GM04503 (cell line): ENCODE measurements around the gene TMEM63A.
A peak's percentile ranks its signal among the peaks of the same experiment; 100 is the strongest.

Experiments
- DNase-seq: peaks from one replicate; pipeline ENCODE4 v3.0.0-alpha.2; 2012; ENCODE audit warnings: low read depth

Gene TMEM63A

DNA sequence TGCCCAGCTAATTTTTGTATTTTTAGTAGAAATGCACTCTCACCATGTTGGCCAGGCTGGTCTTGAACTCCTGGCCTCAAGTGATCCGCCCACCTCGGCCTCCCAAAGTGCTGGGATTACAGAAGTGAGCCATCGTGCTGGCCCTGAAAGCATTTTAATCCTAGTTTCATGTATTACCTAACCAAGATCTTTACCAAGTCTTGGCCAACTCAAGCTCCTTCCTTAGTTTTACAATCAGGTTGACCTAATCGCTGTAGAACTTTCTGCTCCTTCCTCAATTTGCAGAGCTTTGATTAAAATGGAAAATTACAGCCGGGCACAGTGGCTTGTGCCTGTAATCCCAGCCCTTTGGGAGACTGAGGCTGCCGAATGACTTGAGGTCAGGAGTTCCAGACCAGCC lies 3.2 kb upstream of the TMEM63A start:
- DNase-seq = no peak

DNA sequence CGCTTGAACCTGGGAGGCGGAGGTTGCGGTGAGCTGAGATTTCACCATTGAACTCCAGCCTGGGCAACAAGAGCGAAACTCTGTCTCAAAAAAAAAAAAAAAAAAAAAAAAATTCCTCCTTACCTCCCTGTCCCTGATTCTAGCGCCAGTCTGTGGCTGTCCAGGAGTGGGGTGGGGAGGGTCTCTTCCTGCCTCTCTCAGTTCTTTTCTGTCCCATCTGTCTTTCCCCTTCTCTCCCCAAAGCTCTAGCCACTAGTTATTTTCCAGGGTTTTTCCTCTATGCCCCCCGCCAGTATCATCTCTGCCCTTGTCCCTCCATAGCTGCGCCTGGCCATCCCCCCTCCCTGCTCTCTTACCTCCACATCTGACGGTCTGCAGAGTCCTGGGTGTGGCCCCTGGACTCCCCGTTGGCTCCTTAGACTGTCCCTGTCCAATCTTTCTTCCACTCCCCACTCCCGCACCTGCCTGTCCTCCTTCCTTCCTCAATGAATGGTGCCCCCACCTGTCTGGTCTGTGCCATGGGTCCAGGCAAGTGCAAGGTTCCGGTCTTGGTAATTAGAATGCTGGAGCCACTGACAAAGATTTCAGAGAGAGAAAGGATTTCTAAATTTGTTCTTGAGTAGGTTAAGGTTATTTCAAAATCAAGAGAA lies 1.6 kb upstream of the TMEM63A start:
- DNase-seq = no peak

DNA sequence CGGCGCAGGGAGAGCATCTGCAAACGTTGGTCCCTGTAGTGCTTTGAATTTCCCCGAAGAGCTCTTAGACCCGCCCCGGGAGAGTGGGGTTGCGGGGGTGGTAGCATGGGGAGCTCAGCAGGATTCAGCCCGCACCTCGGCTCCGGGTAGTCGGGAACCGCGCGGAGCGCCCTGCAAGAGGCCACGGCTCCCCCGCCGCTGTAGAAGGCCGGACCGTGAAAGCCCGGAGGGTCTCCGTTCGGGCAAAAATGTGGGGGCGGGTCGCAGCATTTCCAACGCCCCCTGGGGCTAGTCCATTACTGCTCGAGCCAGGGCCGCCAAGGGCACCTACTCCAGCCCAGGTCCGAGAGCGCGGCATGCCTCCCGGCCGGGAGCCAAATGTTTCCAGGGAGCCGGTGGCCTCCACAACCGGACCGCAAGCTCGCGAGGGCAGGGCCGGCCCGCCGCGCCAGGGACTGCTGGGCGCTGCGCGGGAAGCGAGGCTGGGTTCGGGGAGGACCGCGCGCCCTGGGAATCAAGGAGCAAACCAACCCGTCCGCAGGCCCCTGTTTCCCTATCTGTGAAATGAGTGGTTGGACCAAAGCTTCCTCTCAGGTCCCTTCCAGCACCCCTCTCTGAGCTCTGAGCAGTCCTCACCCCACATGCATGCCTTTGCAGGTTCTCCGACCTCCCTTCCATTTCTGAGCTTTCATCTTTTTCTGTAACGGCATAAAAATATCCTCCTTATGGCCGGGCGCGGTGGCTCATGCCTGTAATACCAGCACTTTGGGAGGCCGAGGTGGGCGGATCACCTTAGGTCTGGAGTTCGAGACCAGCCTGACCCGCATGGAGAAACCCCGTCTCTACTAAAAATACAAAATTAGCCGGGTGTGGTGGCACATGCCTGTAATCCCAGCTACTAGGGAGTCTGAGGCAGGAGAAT lies 775 bp upstream of the TMEM63A start:
- peak; percentile 11 for DNase-seq

DNA sequence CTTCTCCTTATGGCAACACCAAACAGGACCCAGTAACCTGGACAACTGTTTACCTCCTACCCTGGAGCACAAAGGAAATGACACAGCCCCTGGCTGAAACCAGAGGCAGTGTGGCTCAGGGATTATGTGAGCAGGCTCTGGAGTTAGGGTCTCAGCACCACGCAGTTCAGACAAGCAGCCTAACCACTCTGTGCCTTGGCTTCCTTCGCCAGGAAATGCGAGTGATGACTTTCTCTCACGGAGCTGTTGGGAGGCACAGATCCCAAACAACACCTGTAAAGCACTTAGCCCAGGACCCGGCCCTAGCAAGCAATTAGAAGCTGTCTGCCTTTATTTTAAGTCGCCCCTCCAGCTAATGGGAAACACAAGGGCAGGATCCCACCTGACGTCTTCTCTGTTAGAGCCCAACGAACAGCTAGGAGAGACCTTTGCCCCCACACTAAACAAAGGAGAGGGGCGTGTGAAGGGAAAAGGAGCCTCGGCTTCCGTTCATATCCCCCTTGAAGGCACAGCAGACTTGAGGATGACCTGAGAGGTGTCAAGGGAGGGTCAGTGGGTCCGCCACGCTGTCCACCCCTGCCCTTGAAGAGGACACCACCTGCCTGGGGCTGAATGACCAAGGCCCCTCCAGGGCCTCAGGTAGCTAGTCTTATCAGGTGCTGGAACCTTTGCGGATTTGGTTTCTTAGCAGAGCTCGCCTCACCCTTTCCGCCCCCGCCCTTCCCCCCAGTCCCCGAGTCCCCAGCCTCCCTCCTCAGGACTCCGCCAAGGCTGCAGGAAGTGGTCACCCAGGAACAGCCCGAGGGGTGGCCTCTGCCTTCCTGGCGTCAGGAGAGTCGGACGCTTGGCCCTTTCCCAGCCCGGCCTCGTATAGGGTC lies 860 bp downstream of the TMEM63A start:
- DNase-seq = peak; percentile 10

DNA sequence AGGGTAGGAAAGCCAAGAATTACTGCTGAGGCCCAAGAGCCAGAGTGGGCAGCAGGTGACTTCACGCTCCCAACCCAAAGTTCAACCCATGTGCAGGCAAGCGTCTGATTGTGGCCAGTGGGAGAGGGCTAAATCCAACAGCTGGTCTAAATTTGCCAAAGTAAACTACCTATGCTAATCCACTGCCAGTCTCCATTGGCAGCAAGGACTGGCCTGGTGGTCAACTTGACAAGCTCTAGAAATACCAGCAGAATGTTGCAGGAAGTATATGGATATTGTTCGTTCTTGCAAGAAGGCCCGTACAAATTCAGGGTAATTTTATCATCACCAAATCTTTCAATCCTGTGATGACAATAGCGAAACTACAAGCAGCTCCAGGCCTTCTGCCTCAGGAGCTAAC lies 1.5 kb downstream of the TMEM63A start:
- no peak for DNase-seq

- DNase-seq = no peak
Observed at GRCh38 chr1:225880222-225880588, 2.0 kb downstream of the TMEM63A start.

GRCh38 chr1:225879521-225880221 lies 2.5 kb downstream of the TMEM63A start:
- no peak for DNase-seq

DNA sequence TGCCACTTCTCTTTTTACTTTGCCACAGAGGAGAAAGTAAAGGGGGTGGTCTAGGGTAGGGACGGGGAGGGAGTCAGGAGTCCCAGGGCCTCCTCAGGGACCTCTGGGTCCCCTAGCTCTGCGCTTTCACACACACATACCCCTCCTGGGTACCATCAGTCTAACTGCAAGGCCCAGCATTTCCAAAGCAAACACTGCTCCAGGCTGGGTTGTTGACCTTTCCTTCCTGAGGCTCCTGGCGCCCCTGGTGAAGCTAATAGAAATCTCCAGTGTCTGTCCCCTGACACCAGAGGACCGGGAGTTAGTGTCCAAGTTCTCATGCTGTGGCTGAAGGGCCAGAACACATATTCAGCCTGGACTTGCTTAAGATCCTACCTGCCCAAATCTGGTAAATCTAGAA lies 3.9 kb downstream of the TMEM63A start:
- no peak for DNase-seq

DNA sequence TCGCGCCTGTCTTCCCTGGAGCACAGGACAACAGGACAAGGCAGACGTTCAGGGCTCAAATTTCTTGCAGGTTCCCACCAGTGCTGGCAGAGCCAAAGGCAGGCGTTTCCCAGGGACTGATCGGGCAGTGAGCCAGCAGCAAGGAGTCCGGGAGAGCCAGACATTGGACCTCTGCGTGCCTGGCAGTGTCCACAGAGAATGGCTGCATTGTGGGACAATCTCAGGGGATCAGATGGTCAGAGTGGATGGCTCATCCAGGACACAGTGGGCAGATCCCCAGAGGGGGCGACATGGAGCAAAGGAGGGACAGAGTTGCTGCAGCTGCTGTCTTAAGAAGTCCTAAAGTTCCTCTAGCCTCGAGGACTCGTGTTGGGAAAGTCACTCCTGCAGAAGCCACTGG lies 4.6 kb downstream of the TMEM63A start:
- peak; percentile 16 for DNase-seq

- no peak for DNase-seq
Observed at GRCh38 chr1:225876900-225877510, 5.2 kb downstream of the TMEM63A start.

- no peak for DNase-seq
Observed at GRCh38 chr1:225875044-225875815, 7.0 kb downstream of the TMEM63A start.

DNA sequence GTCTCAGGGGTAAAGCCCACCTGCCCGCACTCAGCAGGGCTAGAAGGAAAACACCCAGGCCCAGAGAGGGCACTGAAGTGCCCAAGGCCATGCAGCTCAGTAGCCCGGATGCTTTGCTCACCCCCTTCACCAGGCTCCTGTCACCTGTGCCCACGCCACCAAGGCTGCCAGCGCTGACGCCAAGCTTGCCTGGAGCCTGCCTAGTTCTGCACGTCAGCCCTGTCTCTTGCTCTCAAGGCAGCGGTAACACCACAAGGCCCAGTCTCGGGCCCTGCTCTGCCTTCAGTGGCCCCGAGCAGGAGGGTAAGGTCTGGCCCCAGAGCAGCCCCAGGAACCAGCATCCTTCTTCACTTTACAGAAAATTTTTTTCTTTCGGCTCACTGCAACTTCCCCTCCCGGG lies 7.7 kb downstream of the TMEM63A start:
- no peak for DNase-seq

GRCh38 chr1:225873281-225873850 lies 8.8 kb downstream of the TMEM63A start:
- no peak for DNase-seq

GRCh38 chr1:225872075-225872430 lies 10.1 kb downstream of the TMEM63A start:
- no peak for DNase-seq

DNA sequence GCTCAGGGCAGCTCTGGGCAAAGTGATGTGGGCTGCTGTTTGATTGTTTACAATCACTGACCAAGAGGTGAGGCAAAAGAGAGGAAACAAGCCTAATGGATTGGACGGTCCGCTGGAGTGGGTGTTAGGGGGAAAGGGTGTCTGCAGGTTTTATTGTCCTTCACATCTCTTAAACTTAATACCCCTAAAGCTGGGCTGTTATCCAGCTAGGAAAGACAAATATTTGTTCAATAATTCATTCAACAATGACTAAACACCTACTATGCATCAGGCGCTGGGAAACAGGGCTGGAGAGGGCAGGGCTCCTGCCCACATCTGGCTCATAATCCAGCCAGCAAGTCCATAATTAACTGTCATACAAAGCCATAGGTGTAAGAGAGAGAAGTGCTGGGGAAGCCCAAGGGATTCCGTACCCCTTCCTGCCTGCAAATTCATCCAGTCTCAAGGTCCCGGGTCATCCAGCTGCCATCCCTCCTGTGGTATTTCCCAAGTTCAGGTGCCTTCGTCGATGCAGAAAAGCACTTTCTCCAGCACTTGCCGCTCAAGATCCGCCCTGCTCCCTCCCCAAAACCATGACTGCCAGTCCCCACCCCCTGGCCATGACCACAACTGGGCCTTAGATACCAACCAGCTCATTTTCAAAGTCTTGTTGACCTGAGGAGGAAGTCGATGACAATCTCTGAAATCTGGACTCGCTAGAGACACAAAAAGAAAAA lies 10.7 kb downstream of the TMEM63A start:
- DNase-seq = no peak

- no peak for DNase-seq
Observed at GRCh38 chr1:225870911-225871310, 11.3 kb downstream of the TMEM63A start.

GRCh38 chr1:225868631-225869330 lies 13.4 kb downstream of the TMEM63A start:
- DNase-seq = no peak

- no peak for DNase-seq
Observed at GRCh38 chr1:225866981-225867380, 15.2 kb downstream of the TMEM63A start.
